GM20000 (cell line): Measurements from ENCODE around the gene TOMM40.

ENCODE experiments used
- DNase-seq: peaks from one replicate; pipeline ENCODE4 v3.0.0; 2012; ENCODE audit warnings: low spot score
- CTCF ChIP-seq: IDR thresholded peaks from 2 replicates; pipeline ENCODE4 v1.5.1; 2012; ENCODE audit warnings: mild to moderate bottlenecking, control low read depth; ENCODE audit errors: extremely low read depth, missing control alignments

TOMM40 gene

DNA sequence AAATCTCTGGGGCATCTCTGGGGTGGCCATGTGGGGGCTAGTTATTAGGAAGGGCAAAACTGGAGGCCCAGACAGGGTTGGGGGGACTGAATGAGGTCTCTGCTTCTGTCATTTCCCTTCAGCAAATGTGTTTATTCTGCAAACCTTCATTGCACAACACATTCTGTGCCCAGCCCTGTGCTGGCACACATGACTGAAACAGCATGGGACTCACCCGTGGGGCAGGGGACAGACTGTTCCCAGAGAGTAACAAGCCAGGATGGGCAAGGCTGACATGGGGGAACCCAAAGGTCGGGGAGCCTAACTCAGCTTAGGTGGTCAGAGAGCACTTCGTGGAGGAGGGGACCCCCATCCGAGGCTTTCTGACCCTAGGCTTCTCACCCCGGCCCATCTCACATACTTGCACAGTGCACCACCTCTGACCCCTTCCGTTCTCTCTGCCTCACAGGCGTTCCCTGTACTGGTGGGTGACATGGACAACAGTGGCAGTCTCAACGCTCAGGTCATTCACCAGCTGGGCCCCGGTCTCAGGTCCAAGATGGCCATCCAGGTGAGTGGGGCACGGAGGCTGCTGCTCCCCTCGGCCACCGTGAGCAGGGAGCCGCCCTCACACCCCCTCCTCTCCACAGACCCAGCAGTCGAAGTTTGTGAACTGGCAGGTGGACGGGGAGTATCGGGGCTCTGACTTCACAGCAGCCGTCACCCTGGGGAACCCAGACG, 2.4 kb downstream of the TOMM40 start:
- no peak for TF ChIP-seq CTCF
- no peak for DNase-seq

DNA sequence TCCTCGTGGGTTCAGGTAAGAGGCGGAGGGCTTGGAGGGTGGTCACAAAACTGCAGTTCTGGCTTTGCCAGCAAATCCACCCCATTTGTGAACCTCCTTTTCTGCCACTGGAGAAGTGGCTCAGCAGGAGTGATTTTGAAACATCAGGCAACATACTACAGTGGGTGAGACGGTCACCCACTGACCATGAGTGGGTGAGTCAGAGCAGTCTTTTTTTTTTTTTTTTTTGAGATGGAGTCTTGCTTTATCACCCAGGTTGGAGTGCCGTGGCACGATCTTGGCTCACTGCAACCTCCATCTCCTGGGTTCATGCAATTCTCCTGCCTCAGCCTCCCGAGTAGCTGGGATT, 3.0 kb downstream of the TOMM40 start:
- DNase-seq: no peak
- TF ChIP-seq CTCF: no peak

DNA sequence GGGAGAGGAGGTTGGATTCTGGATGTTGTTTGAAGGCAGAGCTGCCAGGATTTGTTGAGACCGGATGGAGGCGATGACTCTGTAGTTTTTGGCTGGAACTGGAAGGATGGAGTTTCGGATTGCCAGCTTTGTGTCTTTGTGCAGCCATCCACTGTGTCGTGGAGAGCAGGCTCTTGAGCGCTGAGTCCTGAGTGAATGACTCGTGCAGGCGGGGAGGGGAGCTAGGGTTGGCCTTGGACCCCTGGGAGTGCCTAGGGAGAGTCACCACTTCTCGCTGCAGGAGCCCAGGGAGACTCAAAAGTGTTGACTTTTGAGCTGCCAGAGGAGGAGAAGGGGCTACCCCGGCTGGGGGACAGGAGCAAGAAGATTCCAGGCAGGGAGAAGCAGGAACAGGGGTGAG, 3.9 kb downstream of the TOMM40 start:
- TF ChIP-seq CTCF: no peak

DNA sequence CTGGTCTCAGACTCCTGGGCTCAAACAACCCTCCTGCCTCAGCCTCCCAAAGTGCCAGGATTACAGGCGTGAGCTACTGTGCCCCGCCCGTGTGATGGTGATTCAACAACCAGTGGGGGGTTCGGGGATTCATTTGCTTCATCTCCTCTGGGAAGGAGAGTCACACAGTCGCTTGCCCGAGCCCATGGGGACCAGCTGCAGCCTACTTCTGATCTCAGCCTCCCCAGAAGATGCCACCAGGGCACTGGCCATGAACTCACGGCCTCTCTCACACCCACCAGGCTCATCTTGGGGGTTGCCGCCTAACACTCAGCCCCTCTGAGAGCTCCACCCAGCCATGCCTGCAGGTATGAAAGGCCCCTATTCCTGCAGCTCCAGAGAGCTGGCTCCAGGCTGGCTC, 6.8 kb downstream of the TOMM40 start:
- no peak for TF ChIP-seq CTCF
- DNase-seq: no peak

More for the DNA sequence above, 3.9 kb downstream of the TOMM40 start:
- no peak for DNase-seq

- DNase-seq: no peak
- no peak for TF ChIP-seq CTCF
Measured at GRCh38 chr19:44900328-44901244, 9.5 kb downstream of the TOMM40 start.

GRCh38 chr19:44903216-44903601, 12.2 kb downstream of the TOMM40 start:
- TF ChIP-seq CTCF: no peak
- no peak for DNase-seq
